ENCODE measurements around the gene ADARB2.

- TF ChIP-seq POLR2A (IDR thresholded peaks at IDR 0.05; ENCODE audit: low read depth, low read length): no peak
- no peak for TF ChIP-seq POU2F2 (IDR thresholded peaks at IDR 0.05; ENCODE audit: low read depth, low read length)
- no peak for TF ChIP-seq POLR2AphosphoS5 (IDR thresholded peaks at IDR 0.05; ENCODE audit: low read depth, low read length)
- TF ChIP-seq TAF1 (IDR thresholded peaks at IDR 0.05; ENCODE audit: low read depth, low read length): no peak
- no peak for TF ChIP-seq PAX5 (IDR thresholded peaks at IDR 0.05; ENCODE audit: insufficient read depth, low read length, severe bottlenecking)
- no peak for TF ChIP-seq SPI1 (IDR thresholded peaks at IDR 0.05; ENCODE audit: low read depth, low read length)
Observed at GRCh38 chr10:1774796-1775195, 37.5 kb upstream of the ADARB2 start.
